ENCODE data around the gene UHRF1.
"Not testable (repeated sequence)": the region's sequence is repeated elsewhere in the genome, so short reads cannot be mapped to it uniquely, and the experiment has no call there.

UHRF1 gene

DNA sequence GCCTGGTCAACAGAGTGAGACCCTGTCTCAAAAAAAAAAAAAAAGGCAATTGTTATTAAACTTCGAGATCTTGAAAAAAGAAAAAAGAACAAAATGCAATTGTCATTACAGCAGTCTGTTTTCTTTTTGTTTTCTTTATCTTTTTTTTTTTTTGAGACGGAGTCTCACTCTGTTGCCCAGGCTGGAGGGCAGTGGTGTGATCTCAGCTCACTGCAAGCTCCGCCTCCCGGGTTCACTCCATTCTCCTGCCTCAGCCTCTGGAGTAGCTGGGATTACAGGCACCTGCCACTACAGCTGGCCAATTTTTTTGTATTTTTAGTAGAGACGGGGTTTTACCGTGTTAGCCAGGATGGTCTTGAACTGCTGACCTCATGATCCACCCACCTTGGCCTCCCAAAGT, 26.4 kb upstream of the UHRF1 start:
- H4K91ac ChIP-seq (ENCODE audit: low read length); H3K18ac ChIP-seq (ENCODE audit: low read depth in 1 of 2, low read length in 2 of 2); H3K27ac ChIP-seq (ENCODE audit: low read length, poor library complexity, severe bottlenecking); H2AFZ ChIP-seq (ENCODE audit: low read depth, low read length); H4K8ac ChIP-seq (ENCODE audit: low read length); H2BK12ac ChIP-seq (ENCODE audit: low read length in 2 of 2); H3K14ac ChIP-seq (ENCODE audit: low read length in 2 of 2); H3K4me2 ChIP-seq (ENCODE audit: low read length, poor library complexity, severe bottlenecking); H3K36me3 ChIP-seq (ENCODE audit: control insufficient read depth in 1 of 2, insufficient read depth in 2 of 2, low read depth in 1 of 2, low read length in 2 of 2); H2AK5ac ChIP-seq (ENCODE audit: low read length, severe bottlenecking); H3K27me3 ChIP-seq (ENCODE audit: control insufficient read depth in 1 of 2, insufficient read depth in 1 of 2, low read length in 2 of 2); H3K79me1 ChIP-seq (replicated peaks; ENCODE audit: low read length, poor library complexity, severe bottlenecking); H3K4ac ChIP-seq (ENCODE audit: low read depth in 1 of 2, low read length in 2 of 2); H2BK15ac ChIP-seq (ENCODE audit: low read depth, poor library complexity, severe bottlenecking); H3K4me3 ChIP-seq (ENCODE audit: insufficient read depth in 1 of 2, low read depth in 1 of 2, low read length in 2 of 2); H2BK5ac ChIP-seq (ENCODE audit: low read depth, low read length, poor library complexity, severe bottlenecking); H3K9ac ChIP-seq (ENCODE audit: low read length); DNase-seq; H3K23ac ChIP-seq (ENCODE audit: low read length in 2 of 2); H2BK120ac ChIP-seq (ENCODE audit: low read depth, low read length); H3K9me3 ChIP-seq (ENCODE audit: control insufficient read depth, low read length): not testable (repeated sequence)
- 96% methylated on average over 5 of the region's 6 CpGs for WGBS
- H3K4me1 ChIP-seq (ENCODE audit: control insufficient read depth, insufficient read depth, low read depth, low read length), result peaks cover 12% of the 10 kb centered on the region

DNA sequence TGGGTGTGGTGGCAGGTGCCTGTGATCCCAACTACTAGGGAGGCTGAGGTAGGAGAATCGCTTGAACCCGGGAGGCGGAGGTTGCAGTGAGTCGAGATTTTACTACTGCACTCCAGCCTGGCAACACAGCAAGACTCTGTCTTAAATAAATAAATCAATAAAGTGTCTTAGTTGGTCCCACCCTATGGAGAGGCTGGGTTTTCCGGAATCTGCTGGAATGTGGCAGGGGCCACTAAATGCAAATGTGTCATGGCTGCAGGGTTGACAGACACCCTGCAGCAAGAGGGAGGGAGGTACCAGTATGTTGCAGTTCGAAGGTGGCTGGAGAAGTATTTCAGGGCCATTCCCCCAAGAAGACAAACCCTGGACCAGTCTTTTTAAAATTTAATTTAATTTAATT, 24.3 kb upstream of the UHRF1 start:
- H3K4me3 ChIP-seq (ENCODE audit: insufficient read depth in 1 of 2, low read depth in 1 of 2, low read length in 2 of 2); H2BK12ac ChIP-seq (ENCODE audit: low read length in 2 of 2); H3K36me3 ChIP-seq (ENCODE audit: control insufficient read depth in 1 of 2, insufficient read depth in 2 of 2, low read depth in 1 of 2, low read length in 2 of 2); H3K18ac ChIP-seq (ENCODE audit: low read depth in 1 of 2, low read length in 2 of 2); H2BK15ac ChIP-seq (ENCODE audit: low read depth, poor library complexity, severe bottlenecking); H3K23ac ChIP-seq (ENCODE audit: low read length in 2 of 2); DNase-seq; H3K4ac ChIP-seq (ENCODE audit: low read depth in 1 of 2, low read length in 2 of 2); H4K8ac ChIP-seq (ENCODE audit: low read length); H3K4me2 ChIP-seq (ENCODE audit: low read length, poor library complexity, severe bottlenecking); H2AK5ac ChIP-seq (ENCODE audit: low read length, severe bottlenecking); H2AFZ ChIP-seq (ENCODE audit: low read depth, low read length); H3K27ac ChIP-seq (ENCODE audit: low read length, poor library complexity, severe bottlenecking); H2BK5ac ChIP-seq (ENCODE audit: low read depth, low read length, poor library complexity, severe bottlenecking); H3K27me3 ChIP-seq (ENCODE audit: control insufficient read depth in 1 of 2, insufficient read depth in 1 of 2, low read length in 2 of 2); H3K79me1 ChIP-seq (replicated peaks; ENCODE audit: low read length, poor library complexity, severe bottlenecking); H2BK120ac ChIP-seq (ENCODE audit: low read depth, low read length); H3K14ac ChIP-seq (ENCODE audit: low read length in 2 of 2); H4K91ac ChIP-seq (ENCODE audit: low read length); H3K9ac ChIP-seq (ENCODE audit: low read length); H3K9me3 ChIP-seq (ENCODE audit: control insufficient read depth, low read length); H3K4me1 ChIP-seq (ENCODE audit: control insufficient read depth, insufficient read depth, low read depth, low read length): not testable (repeated sequence)
- WGBS, result no CpG with 5 or more reads among the region's 6 CpGs

DNA sequence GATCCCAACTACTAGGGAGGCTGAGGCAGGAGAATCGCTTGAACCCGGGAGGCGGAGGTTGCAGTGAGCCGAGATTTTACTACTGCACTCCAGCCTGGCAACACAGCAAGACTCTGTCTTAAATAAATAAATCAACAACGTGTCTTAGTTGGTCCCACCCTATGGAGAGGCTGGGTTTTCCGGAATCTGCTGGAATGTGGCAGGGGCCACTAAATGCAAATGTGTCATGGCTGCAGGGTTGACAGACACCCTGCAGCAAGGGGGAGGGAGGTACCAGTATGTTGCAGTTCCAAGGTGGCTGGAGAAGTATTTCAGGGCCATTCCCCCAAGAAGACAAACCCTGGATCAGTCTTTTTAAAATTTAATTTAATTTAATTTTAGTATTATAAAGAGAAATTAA, 21.5 kb upstream of the UHRF1 start:
- not testable (repeated sequence) for H3K18ac ChIP-seq (ENCODE audit: low read depth in 1 of 2, low read length in 2 of 2); H2AK5ac ChIP-seq (ENCODE audit: low read length, severe bottlenecking); H2BK120ac ChIP-seq (ENCODE audit: low read depth, low read length); H3K9me3 ChIP-seq (ENCODE audit: control insufficient read depth, low read length); H3K14ac ChIP-seq (ENCODE audit: low read length in 2 of 2); H3K36me3 ChIP-seq (ENCODE audit: control insufficient read depth in 1 of 2, insufficient read depth in 2 of 2, low read depth in 1 of 2, low read length in 2 of 2); H3K4me1 ChIP-seq (ENCODE audit: control insufficient read depth, insufficient read depth, low read depth, low read length); H4K8ac ChIP-seq (ENCODE audit: low read length); H3K27me3 ChIP-seq (ENCODE audit: control insufficient read depth in 1 of 2, insufficient read depth in 1 of 2, low read length in 2 of 2); H2BK12ac ChIP-seq (ENCODE audit: low read length in 2 of 2); H3K27ac ChIP-seq (ENCODE audit: low read length, poor library complexity, severe bottlenecking); H3K4me3 ChIP-seq (ENCODE audit: insufficient read depth in 1 of 2, low read depth in 1 of 2, low read length in 2 of 2); DNase-seq; H2BK5ac ChIP-seq (ENCODE audit: low read depth, low read length, poor library complexity, severe bottlenecking); H2BK15ac ChIP-seq (ENCODE audit: low read depth, poor library complexity, severe bottlenecking); H3K79me1 ChIP-seq (replicated peaks; ENCODE audit: low read length, poor library complexity, severe bottlenecking); H4K91ac ChIP-seq (ENCODE audit: low read length); H3K9ac ChIP-seq (ENCODE audit: low read length); H3K4ac ChIP-seq (ENCODE audit: low read depth in 1 of 2, low read length in 2 of 2); H2AFZ ChIP-seq (ENCODE audit: low read depth, low read length); H3K23ac ChIP-seq (ENCODE audit: low read length in 2 of 2); H3K4me2 ChIP-seq (ENCODE audit: low read length, poor library complexity, severe bottlenecking)
- no CpG with 5 or more reads among the region's 6 CpGs for WGBS

DNA sequence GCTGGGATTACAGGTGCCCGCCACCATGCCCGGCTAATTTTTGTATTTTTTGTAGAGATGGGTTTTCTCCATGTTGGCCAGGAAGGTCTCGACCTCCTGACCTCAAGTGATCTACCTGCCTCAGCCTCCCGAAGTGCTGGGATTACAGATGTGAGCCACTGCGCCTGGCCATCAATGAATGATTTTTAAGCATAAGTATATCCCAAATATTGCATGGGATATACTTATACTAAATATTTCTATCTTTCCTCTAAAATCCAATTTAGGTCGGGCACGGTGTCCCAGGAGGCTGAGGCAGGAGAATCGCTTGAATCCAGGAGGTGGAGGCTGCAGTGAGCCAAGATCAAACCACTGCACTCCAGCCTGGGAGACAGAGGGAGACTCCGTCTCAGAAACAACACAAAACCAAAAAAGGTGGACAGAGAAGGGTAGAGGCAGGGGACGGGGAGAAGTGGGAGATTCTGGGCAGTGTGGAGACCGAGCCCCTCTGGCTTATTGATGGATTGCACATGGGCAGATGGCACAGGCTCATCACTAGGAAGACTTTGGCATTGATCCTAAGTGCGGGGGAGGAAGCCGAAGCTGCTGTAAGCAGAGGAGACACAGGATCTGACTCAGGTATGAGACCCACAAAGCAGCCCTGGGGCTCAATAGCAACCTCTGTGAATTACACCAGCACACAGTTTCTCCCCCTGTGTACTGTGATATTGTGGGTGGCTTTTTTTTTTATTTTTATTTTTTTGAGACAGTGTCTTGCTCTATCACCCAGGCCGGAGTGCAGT, 20.1 kb upstream of the UHRF1 start:
- Histone ChIP-seq H3K4me1 (ENCODE audit: control insufficient read depth, insufficient read depth, low read depth, low read length) (no peaks in the 10 kb centered on the region), H3K23ac (ENCODE audit: low read length in 2 of 2) (no peak overlapping the region), H4K8ac (ENCODE audit: low read length) (no peak overlapping the region), H3K4me2 (ENCODE audit: low read length, poor library complexity, severe bottlenecking) (no peak overlapping the region), H2BK120ac (ENCODE audit: low read depth, low read length) (no peak overlapping the region), H3K27ac (ENCODE audit: low read length, poor library complexity, severe bottlenecking) (no peak overlapping the region), H3K9me3 (ENCODE audit: control insufficient read depth, low read length) (no peaks in the 10 kb centered on the region), H3K9ac (ENCODE audit: low read length) (no peak overlapping the region), H3K79me1 (replicated peaks; ENCODE audit: low read length, poor library complexity, severe bottlenecking) (no peaks in the 10 kb centered on the region), H2BK5ac (ENCODE audit: low read depth, low read length, poor library complexity, severe bottlenecking) (no peak overlapping the region), H4K91ac (ENCODE audit: low read length) (no peak overlapping the region), H3K36me3 (ENCODE audit: control insufficient read depth in 1 of 2, insufficient read depth in 2 of 2, low read depth in 1 of 2, low read length in 2 of 2) (no peaks in the 10 kb centered on the region), H2AFZ (ENCODE audit: low read depth, low read length) (no peak overlapping the region), H3K14ac (ENCODE audit: low read length in 2 of 2) (no peak overlapping the region), H2BK15ac (ENCODE audit: low read depth, poor library complexity, severe bottlenecking) (no peak overlapping the region), H2BK12ac (ENCODE audit: low read length in 2 of 2) (no peak overlapping the region), H2AK5ac (ENCODE audit: low read length, severe bottlenecking) (no peak overlapping the region), H3K18ac (ENCODE audit: low read depth in 1 of 2, low read length in 2 of 2) (no peak overlapping the region), H3K4me3 (ENCODE audit: insufficient read depth in 1 of 2, low read depth in 1 of 2, low read length in 2 of 2) (no peak overlapping the region), H3K4ac (ENCODE audit: low read depth in 1 of 2, low read length in 2 of 2) (no peak overlapping the region), H3K27me3 (ENCODE audit: control insufficient read depth in 1 of 2, insufficient read depth in 1 of 2, low read length in 2 of 2) (no peaks in the 10 kb centered on the region)
- 94% methylated on average over 11 of the region's 14 CpGs for WGBS
- no peak for DNase-seq
